T1000 (cell line): ENCODE data around the gene COPS9.

Experiments used
- DNase-seq: peaks from one replicate; lab custom pipeline; 2025; ENCODE audit warnings: mixed read lengths; lab: John Stamatoyannopoulos, UW

Gene COPS9

DNA sequence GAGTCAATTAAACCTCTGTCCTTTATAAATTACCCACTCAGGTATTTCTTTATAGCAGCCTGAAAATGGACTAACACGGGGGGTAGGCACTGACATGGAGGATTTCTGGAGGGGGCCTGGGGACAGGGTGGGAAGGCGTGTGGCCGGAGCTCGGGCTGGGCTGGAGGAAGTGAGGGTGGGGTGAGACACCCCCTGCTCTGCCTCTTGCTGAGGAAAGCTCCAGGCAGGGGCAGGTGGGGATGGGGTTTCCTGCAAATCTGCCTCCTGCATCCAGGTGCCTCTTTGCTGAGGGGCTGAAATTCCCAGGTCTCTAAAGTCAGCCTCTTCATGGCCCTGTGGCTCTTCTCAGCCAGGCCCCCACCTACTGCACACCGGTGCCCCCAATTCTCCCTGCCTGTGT is 30.1 kb upstream of the COPS9 start:
- DNase-seq: no peak

DNA sequence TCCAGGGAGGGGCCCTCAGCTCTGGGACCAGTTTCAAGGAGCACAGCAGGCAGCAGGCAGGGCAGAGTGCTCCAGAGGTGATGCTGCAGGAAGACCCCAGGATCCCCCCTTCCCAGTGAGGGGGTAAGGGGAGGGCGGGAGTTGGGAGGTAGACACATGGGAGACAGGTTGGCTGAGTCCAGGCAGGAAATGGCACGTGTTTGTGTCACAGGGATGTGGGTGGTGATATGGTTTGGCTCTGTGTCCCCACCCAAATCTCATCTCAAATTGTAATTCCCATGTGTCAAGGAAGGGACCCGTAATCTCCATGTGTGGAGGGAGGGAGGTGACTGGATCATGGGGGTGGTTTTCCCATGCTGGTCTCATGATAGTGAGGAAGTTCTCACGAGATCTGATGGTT is 29.6 kb upstream of the COPS9 start:
- DNase-seq: no peak

DNA sequence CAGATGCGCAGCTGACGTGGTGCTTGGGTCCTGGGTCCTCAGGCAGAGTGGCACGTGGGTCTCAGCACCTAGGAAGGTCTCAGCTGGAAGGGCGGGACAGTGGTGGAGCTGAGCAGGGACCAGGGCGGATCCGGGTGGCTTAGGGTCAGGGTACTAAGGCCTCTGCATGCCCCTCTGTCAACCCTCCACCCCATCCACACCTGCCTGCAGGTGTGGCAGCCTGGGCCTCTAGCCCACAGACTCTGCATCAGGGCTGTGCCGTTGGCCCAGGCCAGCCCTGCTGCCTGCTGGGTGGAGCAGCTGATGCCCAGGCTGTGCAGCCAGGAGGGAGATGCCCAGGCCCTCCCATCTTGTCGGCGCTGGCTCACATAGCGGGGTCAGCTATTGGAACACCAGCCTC is 28.9 kb upstream of the COPS9 start:
- DNase-seq: no peak

DNA sequence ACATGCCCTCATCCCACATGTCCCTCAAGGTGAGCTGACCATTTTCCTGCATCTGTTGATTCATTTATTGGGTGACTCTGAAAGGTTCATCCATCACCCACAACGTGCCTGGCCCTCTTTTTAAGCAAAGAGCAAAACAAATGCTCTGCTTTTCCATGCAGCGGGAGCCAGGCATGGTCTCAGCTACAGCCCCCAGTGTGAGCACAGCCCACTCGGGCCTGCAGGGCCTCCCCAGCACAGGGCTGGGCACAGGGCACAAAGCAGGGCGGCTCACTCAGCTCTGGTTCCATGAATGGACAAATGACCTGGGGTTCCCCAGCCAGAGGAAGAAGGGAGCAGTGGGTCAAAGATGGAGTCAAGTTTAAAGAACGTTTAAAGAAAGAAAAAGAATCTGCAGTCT is 28.5 kb upstream of the COPS9 start:
- DNase-seq: no peak

DNA sequence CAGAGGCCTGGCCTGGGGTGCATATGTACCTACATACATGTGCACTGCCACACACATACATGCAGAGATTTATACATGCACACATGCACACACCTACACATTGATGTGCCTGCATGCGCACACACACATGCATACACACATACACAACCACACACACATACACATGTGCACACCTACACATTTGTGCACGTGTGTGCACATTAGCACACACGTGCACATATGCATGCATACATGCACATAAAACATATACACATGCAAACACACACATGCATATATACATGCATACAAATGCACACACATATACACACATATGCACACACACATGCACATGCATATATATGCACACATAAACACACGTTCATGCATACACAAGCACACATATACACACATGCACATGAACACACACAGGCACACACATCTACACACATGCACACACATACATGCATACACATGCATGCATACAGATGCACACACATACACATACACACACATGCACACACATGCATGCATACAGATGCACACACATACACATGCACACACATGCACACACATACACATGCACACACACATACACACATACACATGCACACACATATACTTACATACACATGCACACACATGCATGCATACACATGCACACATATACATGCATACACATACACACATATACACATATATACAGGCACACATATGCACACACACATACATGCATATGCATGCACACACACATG is 27.9 kb upstream of the COPS9 start:
- DNase-seq: no peak

DNA sequence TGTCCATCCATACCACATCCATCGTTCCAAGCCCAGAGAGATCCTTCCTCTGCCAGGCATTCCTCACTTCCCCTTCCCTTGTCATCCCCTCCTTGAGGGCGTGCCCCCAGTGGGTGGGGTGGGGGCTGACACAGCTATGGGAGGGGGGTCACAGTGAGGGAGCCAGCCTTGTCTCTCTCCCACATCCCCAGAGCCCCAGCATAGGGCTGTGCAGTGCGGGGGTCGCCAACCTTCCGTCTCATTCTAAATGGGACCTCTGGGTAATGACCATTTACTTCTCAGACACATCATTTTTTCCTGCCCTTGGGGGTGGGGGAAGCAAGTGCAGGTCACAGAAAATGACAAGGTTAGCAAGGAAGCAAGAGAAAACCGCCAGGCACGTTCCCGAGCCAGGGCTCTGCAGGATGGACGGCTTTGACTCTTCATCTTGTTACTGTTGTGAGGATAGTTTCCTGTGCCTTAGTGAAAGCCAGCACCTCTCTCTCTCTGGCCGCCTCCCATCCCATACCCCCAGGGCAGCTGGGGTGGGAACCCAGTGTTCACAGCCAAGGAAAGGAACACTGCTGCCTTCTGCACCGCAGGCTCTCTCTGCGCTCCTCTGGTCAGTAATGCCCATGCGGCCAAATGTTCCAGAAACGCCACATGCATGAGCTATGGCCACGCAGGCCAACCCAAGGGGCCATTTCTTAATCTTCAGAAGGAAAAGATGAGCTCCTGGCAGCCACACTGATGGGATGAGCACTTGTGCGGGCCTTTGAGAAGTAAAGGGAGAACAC is 27.0 kb upstream of the COPS9 start:
- no peak for DNase-seq

DNA sequence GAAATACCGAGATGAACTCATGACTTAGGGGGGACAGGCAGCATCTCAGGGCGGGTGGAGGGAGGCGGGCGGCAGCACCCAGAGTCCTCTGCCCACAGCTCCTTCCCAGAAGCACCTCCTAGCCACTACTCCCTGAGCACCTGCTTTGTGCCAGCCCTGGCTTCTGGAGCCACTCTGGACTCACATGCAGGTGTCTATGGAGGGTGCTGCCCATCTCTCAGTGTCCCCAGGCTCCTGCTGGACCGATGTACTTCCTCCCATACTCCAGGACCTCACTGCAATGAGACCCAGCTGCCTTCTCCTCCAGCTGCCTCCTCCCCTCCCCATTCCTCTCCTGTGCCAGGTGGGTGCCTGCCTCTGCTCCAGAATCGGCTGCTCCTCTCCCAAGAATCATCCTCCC is 26.4 kb upstream of the COPS9 start:
- DNase-seq: no peak

DNA sequence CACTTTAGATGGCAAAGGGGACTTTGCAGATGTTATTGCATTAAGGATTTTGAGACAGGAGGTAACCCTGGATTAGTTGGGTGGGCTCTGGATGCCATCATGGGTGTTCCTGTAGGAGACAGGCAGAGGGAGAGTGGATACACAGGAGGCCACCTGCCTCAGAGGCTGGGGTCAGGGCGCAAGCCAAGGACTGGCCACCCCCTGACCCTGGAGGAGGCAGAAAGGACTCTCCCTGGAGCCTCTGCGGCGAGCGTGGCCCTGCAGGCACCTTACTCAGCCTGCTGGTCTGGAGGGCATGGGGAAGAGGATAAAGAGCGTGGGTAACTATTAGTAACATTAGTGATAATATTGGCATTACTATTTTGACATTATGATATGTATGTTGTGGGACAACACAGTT is 25.9 kb upstream of the COPS9 start:
- DNase-seq: no peak

DNA sequence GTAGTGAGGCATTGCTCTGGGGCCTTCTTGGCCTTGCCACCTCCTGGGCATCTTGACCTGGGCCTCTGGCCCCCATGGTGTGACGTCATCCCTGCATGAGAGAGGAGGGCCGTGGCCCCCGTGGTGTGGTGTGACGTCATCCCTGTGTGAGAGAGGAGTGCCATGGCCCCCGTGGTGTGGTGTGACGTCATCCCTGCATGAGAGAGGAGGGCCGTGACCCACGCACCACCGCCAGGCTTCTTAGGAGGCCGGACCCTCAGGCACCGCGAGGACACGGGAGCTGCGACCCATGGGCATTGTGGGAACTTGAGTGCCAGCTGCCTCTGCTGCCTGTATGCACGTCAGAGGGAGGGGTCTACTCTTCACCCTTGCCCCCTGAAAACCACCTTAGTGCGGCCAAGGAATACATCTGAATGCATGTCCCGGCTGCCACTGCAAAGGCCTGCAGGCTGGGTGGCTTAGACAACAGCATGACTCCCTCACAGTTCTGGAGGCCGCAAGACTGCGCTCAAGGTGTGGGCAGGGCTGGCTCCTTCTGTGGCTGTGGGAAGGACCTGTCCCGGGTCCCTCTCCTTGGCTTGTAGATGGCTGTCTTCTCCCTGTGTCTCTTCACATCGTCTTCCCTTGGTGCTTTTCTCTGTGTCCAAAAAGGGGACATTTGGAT is 25.1 kb upstream of the COPS9 start:
- DNase-seq: no peak

DNA sequence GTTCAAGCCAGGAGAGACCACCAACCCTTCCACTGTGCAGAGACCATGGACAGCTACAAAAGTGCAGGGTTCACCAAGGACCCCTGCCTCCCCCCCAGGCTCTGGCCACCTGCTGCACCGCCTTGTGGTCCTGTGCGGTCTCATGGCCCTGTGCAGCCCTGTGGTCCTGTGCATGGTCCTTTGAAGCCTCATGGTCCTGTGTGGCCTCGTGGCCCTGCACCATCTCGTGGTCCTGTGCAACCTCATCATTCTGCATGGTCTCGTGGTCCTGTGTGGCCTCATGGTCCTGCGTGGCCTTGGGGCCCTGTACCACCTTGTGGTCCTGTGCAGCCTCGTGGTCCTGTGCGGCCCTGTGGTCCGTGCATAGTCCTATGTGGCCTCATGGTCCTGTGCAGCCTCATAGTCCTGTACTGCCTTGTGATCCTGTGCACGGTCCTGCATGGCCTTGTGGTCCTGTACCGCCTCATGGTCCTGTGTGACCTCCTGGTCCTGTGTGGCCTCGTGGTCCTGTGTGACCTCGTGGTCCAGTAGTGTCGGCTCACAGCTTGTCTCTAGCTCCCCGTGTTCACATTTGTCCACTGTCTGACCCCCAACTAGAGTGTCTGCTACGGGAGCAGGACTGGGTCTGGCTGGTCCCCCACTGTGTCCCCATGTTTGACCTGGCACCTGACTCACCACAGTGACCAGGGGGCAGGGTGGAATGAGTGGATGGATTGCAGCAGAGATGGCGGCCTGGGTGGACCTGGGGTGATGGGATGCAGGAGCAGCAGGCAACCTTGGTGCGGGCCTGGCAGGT is 24.4 kb upstream of the COPS9 start:
- DNase-seq: no peak

DNA sequence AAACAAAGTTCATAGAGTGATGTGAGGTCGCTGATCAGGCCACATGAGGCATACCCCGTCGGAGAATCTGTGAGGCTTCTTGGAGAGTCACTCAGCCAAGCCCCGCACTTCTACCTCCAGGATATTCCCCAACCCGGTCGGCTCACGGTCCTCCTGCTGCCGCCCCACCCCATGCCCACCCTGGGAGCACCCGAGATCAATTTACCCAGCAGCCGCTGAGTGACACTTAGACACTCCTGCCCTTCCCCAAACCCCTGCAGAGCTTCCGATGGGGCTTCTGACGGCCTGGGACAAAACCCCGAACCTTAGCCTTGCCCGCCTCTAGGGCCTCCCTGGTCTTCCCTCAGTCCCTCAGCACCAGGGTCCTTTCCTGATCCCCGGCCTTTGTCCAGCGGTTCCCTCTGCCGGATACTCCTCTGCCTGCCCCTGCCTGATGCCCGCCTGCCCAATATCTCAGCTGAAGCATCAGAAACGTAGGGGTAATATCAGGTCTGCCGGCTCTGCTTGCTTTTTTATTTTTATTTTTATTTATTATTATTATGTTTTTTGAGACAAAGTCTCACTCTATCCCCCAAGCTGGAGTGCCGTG is 23.2 kb upstream of the COPS9 start:
- DNase-seq: no peak

DNA sequence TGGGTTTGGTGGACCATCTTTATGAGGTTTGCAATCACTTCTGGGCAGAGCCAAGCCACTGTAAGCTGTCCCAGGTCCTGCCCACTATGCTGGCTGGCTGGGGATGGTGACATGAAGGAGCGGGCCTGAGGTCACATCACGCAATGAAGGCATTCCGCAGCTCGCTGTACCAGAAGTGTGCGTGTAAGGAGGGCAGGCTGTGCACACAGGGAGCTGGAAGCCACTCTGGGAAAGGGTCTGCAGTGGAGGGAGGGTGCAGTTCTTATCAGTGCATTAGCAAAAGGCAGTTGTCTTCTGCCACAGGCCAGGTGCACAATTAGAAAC is 21.0 kb upstream of the COPS9 start:
- DNase-seq: no peak

DNA sequence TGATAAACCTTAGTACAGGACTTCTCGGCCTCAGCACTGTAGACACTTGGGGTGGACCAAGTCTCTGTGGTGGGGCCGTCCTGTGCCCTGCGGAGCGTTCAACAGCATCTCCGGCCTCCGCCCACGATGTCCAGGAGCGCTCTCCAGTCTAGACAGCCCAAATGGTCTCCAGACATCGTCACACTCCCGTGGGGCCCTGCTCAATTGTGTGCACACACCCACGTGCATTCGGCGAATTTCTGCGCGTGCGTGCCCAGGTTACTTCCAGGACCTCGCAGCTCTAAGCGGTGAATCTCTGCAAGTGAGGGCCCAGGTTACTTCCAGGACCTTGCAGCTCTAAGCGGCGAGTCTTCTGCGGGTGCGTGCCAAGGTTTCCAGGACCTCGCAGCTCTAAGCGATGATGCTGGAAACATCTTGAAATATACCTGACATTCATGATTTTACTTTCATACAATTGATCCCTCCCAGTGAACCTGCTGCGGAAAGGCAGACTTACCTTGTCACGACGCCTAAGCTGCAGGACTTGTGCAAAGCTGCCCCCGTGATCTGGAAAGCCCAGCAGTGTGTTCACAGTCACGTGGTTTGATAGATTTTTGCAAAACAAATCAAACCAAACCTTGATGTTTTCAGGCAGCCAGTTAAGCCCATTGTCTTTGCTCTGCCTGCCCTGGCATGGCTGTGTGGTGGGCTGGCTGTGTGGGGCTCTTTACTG is 20.5 kb upstream of the COPS9 start:
- DNase-seq: no peak

DNA sequence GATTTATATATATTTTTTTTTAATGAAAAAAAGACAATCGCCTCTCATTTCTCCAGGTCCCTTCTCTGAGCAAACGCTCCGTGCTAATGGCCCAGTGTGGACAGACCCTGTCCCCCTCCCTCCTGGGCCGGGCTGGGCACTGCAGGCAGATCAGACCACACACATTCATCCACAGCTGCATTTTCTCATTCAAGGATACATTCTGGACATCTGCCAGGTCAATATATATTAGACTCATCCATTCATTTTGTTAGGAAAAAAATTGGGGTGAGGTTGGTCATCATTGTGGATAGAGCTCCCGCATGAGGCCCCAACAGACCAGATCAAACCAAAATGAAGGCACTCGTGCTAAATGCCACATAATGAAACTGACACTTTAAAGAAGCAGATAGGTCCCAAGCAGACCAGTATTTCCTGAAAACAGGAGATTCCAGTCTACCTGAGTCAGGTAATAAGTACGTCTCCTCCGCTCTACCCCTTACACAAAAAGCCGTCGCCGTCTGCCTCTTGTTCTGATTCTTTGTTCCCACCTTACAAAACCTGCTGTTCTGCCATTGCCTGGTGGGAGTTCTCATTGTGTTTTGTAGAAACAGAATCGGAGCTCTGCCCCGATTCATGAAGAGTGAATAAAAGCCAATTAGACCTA is 19.8 kb upstream of the COPS9 start:
- no peak for DNase-seq

DNA sequence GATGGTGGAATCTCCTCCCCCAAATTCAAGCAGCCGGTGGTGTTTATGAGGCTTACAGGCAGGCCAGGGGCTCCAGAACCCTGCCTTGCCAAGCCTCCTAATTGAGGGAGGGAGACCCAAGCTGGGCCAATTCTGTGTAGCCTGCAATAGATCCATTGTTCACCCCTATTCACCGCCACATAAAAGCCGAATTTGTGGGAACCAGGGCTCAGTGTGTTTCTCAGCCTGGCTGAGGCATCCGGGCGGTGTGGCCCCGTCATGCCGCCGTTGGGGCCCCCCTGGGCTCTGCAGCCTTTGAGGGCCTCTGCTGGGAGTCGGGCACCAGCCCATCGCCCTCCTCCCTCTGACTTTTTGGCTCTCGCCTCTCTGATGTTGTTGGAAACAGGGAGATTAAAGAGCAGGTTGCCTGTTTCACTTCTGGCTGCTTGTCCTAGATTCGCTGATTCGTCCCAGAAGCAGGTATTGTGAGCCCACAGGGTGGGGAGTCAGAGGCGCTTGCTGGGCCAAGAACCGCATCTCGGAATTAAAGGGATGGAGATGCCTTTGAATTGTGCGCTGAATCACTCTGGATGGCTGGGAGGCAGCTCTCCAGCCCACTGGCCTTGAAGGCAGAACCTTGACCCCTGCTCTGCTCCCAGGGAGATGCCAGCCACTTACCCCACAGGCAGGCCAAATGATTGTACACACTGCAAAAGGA is 19.1 kb upstream of the COPS9 start:
- no peak for DNase-seq

DNA sequence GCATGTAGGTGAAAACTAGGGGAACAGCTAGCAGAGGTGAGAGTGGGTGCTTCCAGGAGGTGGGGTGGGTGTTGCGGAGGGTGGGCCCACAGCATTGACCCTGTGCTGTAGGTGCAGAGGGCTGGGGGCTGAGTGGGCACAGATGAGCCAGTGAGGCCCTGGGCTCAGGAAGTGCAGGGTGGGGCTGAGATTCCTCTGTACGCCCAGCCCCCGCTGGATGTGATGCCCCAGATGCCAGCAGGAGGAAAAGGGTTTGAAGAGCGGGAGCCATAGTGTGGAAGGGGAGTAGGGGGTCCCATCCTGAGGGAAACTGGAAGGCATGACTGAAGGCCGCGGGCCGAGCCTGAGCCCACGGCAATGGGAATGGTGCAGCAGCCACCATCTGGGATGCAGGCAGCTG is 18.5 kb upstream of the COPS9 start:
- DNase-seq: no peak

DNA sequence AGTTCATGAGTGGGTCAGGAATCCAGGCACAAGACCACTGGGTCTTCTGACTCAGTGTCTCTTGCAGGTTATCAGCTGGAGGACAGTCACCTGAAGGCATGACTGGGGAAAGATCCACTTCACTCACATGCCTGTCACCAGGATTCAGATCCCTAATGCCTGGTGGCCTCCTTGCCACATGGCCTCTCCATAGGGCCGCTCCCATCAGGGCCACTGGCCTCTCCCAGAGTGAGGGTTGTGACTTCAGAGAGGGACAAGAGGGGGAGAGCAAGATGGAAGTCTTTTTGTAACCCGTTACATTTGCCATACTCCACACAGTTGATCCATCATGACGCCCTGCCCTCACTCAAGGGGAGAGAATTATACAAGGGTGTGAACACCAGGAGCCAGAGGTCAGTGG is 17.3 kb upstream of the COPS9 start:
- no peak for DNase-seq

DNA sequence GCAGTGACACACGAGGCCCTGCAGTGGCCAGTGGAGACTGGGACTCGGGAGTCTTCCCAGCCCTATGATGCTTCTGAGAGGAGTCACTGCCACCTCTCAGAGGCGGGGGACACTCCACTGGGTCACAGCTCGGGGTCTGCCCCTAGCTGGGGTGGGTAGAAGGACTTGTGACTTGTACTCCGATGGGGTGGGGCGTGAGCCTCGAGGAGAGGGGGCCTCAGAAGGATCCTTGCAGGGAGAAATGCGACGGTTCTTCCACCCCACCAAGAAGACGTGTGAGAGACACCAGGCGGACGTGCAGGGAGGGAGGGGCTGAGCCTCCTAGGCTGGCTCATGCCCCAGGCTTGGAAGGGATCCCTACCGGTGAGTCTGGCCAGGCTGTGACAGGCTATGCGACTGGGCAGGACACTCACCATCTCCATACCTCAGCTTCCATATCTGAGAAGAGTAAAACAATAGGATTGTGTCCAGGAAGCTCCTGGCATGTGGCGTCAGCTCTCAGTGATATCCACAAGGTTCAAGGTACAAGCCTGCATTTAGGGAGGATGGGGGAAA is 15.4 kb upstream of the COPS9 start:
- no peak for DNase-seq

DNA sequence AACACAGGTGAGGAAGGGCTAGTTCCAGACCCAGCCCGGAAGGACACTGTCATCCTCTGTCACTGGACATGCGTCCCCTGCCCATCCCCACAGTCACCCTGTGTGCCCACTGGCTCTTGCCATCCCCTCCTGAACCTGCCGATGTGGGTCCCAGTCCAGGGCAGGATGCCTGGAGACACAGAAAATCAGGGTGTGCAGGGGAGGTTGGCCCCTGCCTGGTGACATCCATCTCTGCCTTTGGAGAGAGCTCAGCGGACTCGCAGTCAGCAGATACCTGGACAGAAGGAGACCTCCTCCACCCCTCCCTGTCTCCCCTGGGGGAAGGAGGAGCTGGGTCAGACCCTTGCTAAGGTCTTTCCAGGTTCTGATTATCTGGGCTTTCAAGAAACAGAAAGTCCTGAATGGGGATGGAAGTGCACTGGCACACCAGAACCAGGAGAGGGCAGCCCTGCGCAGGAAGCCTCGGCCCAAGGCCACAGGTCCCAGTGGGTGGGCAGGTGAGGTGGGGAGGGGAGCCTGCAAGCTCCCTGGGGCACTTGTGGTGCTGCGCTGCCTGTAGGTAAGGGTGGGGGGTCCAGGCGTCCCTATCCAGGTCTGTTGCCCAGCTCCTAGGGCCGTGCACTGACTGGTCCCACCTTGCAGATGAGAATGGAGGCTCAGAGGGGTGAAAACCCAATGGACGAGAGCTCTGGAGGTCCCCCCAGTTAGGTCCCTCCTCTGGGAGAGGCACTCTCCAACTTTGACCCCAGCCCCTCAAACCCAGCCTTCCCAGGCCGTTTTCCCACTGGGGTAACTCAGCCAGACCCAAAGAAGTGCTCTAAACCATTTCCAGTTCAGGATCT is 14.1 kb upstream of the COPS9 start:
- no peak for DNase-seq
